ENCODE results near the gene HSPA4L.

The HSPA4L gene

DNA sequence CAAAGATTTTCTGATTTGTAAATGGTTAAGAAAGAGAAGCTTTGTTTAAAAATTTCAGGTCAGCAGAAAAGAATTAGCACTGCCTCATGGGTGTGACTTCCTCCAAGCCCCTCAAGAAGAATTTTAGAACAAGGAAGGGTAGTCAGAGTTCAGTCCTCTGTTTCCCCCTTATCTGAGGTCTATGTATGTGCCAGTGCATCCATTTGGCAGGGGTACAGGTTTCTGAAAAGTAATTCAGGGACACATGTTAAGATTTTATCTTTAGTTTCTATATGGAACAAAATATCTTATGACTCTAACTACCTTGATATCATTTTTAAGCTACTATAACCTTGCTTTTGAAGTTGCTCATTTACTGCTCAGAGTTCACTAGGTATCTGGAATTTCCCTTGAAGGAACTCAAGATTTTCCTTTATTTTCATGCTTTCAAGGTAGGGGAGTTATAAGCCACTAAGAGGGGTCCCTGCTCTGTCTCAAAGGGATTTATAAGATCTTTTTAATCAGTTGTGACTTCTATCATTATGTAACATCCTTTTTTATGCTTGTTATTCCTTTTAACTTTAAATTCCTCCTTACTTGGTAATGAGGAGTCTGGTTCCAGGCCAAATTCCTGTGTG lies 74.2 kb downstream of the HSPA4L start:
- no peaks in the 10 kb centered on the region for H3K36me3 ChIP-seq (ENCODE audit: insufficient read depth, low read length)
- H3K27me3 ChIP-seq (ENCODE audit: insufficient read depth, low read length), result no peaks in the 10 kb centered on the region
- H2AFZ ChIP-seq (ENCODE audit: low read length), result no peak overlapping the region
- no peak overlapping the region for H3K9ac ChIP-seq (ENCODE audit: low read length)
- H3K4me2 ChIP-seq (ENCODE audit: low read length), result no peak overlapping the region
- H3K27ac ChIP-seq (ENCODE audit: low read depth, low read length, poor library complexity, severe bottlenecking), result no peak overlapping the region
- TF ChIP-seq, protein P1, sequence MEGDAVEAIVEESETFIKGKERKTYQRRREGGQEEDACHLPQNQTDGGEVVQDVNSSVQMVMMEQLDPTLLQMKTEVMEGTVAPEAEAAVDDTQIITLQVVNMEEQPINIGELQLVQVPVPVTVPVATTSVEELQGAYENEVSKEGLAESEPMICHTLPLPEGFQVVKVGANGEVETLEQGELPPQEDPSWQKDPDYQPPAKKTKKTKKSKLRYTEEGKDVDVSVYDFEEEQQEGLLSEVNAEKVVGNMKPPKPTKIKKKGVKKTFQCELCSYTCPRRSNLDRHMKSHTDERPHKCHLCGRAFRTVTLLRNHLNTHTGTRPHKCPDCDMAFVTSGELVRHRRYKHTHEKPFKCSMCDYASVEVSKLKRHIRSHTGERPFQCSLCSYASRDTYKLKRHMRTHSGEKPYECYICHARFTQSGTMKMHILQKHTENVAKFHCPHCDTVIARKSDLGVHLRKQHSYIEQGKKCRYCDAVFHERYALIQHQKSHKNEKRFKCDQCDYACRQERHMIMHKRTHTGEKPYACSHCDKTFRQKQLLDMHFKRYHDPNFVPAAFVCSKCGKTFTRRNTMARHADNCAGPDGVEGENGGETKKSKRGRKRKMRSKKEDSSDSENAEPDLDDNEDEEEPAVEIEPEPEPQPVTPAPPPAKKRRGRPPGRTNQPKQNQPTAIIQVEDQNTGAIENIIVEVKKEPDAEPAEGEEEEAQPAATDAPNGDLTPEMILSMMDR (IDR thresholded peaks at IDR 0.05; ENCODE audit: low read length), result no peak
- TF ChIP-seq EZH2 (IDR thresholded peaks at IDR 0.05; ENCODE audit: borderline replicate concordance, low read length), result no peak
- H3K9me3 ChIP-seq (ENCODE audit: low read length), result peaks cover 5% of the 10 kb centered on the region; the same call in 1 of the 2 replicates
- no peaks in the 10 kb centered on the region for H4K20me1 ChIP-seq (ENCODE audit: insufficient read depth, low read length)
- no peaks in the 10 kb centered on the region for H3K79me2 ChIP-seq (ENCODE audit: insufficient read depth, low read length)
- H3K4me3 ChIP-seq (ENCODE audit: low read depth, low read length, poor library complexity, severe bottlenecking), result no peak overlapping the region
- H3F3A ChIP-seq (ENCODE audit: insufficient read depth, low read length), result no peaks in the 10 kb centered on the region
- no peaks in the 10 kb centered on the region for H3K9me2 ChIP-seq (ENCODE audit: low read depth, low read length)
- peaks cover 11% of the 10 kb centered on the region for H3K4me1 ChIP-seq (ENCODE audit: insufficient read depth, low read length, severe bottlenecking)

DNA sequence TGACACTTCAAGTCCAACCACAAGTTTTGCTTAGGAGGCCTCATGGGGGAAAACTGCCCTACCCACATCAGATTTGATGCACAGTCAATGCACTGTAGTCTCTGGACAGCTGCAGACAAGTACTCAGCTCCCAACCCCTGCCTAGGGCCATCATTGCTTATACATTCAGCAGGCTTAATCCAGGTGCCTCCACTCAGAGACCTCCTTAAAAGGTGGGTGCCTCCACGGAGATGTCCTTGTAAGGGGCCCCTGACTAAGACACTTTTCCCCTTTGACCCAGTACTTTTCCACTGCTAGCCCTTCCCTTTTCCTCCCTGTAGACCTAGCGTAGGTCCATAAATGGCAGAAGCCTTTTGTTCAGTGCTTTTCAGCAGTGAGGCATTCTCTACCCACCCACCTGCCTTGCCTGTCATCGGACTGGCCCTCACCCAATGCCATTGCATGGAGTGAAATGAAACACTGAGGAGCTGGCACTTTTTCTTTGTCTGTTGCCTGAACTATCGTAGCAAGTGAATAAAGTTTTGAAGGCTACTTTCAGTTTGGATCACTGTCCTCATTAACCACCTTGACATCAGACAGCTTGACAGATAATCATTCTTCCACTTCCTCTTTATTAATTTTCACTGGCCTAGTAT lies 74.8 kb downstream of the HSPA4L start:
- TF ChIP-seq EZH2 (IDR thresholded peaks at IDR 0.05; ENCODE audit: borderline replicate concordance, low read length), result no peak
- TF ChIP-seq, protein P1 (IDR thresholded peaks at IDR 0.05; ENCODE audit: low read length), result no peak
- Histone ChIP-seq H3K9me2 (ENCODE audit: low read depth, low read length) (no peaks in the 10 kb centered on the region), H2AFZ (ENCODE audit: low read length) (no peak overlapping the region), H3K36me3 (ENCODE audit: insufficient read depth, low read length) (no peaks in the 10 kb centered on the region), H3K27me3 (ENCODE audit: insufficient read depth, low read length) (no peaks in the 10 kb centered on the region), H3K4me1 (ENCODE audit: insufficient read depth, low read length, severe bottlenecking) (peaks cover 11% of the 10 kb centered on the region), H3K79me2 (ENCODE audit: insufficient read depth, low read length) (no peaks in the 10 kb centered on the region), H3K4me2 (ENCODE audit: low read length) (no peak overlapping the region), H3F3A (ENCODE audit: insufficient read depth, low read length) (no peaks in the 10 kb centered on the region), H3K9ac (ENCODE audit: low read length) (no peak overlapping the region), H3K27ac (ENCODE audit: low read depth, low read length, poor library complexity, severe bottlenecking) (no peak overlapping the region), H3K4me3 (ENCODE audit: low read depth, low read length, poor library complexity, severe bottlenecking) (no peak overlapping the region), H3K9me3 (ENCODE audit: low read length) (peaks cover 5% of the 10 kb centered on the region; the same call in 1 of the 2 replicates), H4K20me1 (ENCODE audit: insufficient read depth, low read length) (no peaks in the 10 kb centered on the region)

DNA sequence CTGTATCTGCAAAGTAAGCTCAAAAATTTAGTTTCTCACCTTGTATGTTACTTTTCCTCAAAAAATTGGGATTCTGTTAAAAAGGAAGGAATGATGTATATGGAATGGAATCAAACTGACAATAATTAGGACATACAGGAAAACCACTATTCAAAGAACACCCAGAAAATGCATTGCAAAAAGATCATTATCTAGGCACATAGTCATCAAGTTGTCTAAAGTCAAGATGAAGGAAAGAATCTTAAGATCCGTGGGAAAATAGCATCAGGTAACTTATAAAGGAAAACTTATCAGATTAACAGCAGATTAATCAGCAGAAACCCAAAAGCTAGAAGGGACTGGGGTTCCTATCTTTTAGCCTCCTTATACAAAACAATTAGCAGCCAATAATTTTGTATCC lies 75.5 kb downstream of the HSPA4L start:
- Histone ChIP-seq H3K27ac (ENCODE audit: low read depth, low read length, poor library complexity, severe bottlenecking) (no peak overlapping the region), H3K4me2 (ENCODE audit: low read length) (no peak overlapping the region), H3K9ac (ENCODE audit: low read length) (no peak overlapping the region), H3K9me3 (ENCODE audit: low read length) (0 out of 2 replicates have a peak, but pooled peaks cover 5% of the 10 kb centered on the region), H3K79me2 (ENCODE audit: insufficient read depth, low read length) (no peaks in the 10 kb centered on the region), H3F3A (ENCODE audit: insufficient read depth, low read length) (no peaks in the 10 kb centered on the region), H3K9me2 (ENCODE audit: low read depth, low read length) (no peaks in the 10 kb centered on the region), H3K36me3 (ENCODE audit: insufficient read depth, low read length) (no peaks in the 10 kb centered on the region), H3K4me1 (ENCODE audit: insufficient read depth, low read length, severe bottlenecking) (peaks cover 11% of the 10 kb centered on the region), H4K20me1 (ENCODE audit: insufficient read depth, low read length) (no peaks in the 10 kb centered on the region), H2AFZ (ENCODE audit: low read length) (no peak overlapping the region), H3K4me3 (ENCODE audit: low read depth, low read length, poor library complexity, severe bottlenecking) (no peak overlapping the region), H3K27me3 (ENCODE audit: insufficient read depth, low read length) (no peaks in the 10 kb centered on the region)
- TF ChIP-seq EZH2 (IDR thresholded peaks at IDR 0.05; ENCODE audit: borderline replicate concordance, low read length), result no peak
